CD14-positive monocyte (primary cell): ENCODE data around the gene POU6F2. TPM values are rescaled to one million over a fixed set of nuclear protein-coding genes. Genes with fewer than 3 reads are reported as not detected.

Experiments used
- DNase-seq, 3 donors: peaks; one replicate each; pipeline ENCODE4 v3.0.0-alpha.2; 2011 to 2022
- H2AFZ ChIP-seq: 2 replicates; pipeline ENCODE4 v1.6.0; 2012; ENCODE audit warnings: mild to moderate bottlenecking, low read depth, low read length, inconsistent platforms; ENCODE audit not compliant: insufficient read depth, poor library complexity, severe bottlenecking
- H3K27ac ChIP-seq, 2 donors: 1 replicate in 1 of 2; 2 replicates in 1 of 2; pipeline ENCODE4 v1.5.1; 2012 to 2013; ENCODE audit warnings: low read length in 2 of 2, control low read depth in 1 of 2, inconsistent platforms in 1 of 2, low read depth in 1 of 2, mild to moderate bottlenecking in 1 of 2
- H3K27me3 ChIP-seq, 2 donors: one replicate each; pipeline versions ENCODE4 v1.6.0 to v1.6.1; 2011 to 2013; ENCODE audit warnings: low read length in 2 of 2; ENCODE audit not compliant: control insufficient read depth in 2 of 2, insufficient read depth in 2 of 2
- H3K36me3 ChIP-seq, 2 donors: replicated peaks in 1 of 2; 1 replicate in 1 of 2; 2 replicates in 1 of 2; pipeline versions ENCODE4 v1.5.1 to v1.6.1; 2012 to 2013; ENCODE audit warnings: low read length in 2 of 2, control low read depth in 1 of 2, inconsistent platforms in 1 of 2, mild to moderate bottlenecking in 1 of 2; ENCODE audit not compliant: insufficient read depth in 2 of 2, control insufficient read depth in 1 of 2
- H3K4me1 ChIP-seq, 2 donors: 1 replicate in 1 of 2; 2 replicates in 1 of 2; pipeline versions ENCODE4 v1.5.1 to v1.6.1; 2012 to 2013; ENCODE audit warnings: low read length in 2 of 2, control low read depth in 1 of 2, inconsistent platforms in 1 of 2, mild to moderate bottlenecking in 1 of 2, moderate library complexity in 1 of 2; ENCODE audit not compliant: insufficient read depth in 2 of 2, control insufficient read depth in 1 of 2
- H3K4me2 ChIP-seq: replicated peaks from 2 replicates; pipeline ENCODE3; 2012; ENCODE audit warnings: low read length, moderate library complexity, mild to moderate bottlenecking; ENCODE audit not compliant: poor library complexity, severe bottlenecking; ENCODE audit errors: extremely low read depth
- H3K4me3 ChIP-seq, 3 experiments: fragments of 200-600 bp in 1 of 3; sonication (generic) in 1 of 3; replicated peaks in 1 of 3; 1 replicate in 2 of 3; 2 replicates in 1 of 3; pipeline ENCODE4 v1.5.1; 2011 to 2013; ENCODE audit warnings: low read length in 3 of 3, mild to moderate bottlenecking in 3 of 3, control low read depth in 2 of 3, low read depth in 2 of 3, inconsistent platforms in 1 of 3, moderate library complexity in 1 of 3
- H3K79me2 ChIP-seq: 2 replicates; pipeline ENCODE4 v1.6.0; 2012; ENCODE audit warnings: mild to moderate bottlenecking, control low read depth, inconsistent platforms, low read length, moderate library complexity; ENCODE audit not compliant: insufficient read depth
- H3K9ac ChIP-seq: 2 replicates; pipeline ENCODE4 v1.6.0; 2017; ENCODE audit warnings: low read length, mild to moderate bottlenecking; ENCODE audit not compliant: insufficient read depth, poor library complexity, severe bottlenecking
- H3K9me3 ChIP-seq, 2 donors: replicated peaks in 1 of 2; 1 replicate in 1 of 2; 2 replicates in 1 of 2; pipeline versions ENCODE4 v1.5.1 to v1.6.1; 2012 to 2013; ENCODE audit warnings: low read length in 2 of 2, control low read depth in 1 of 2; ENCODE audit not compliant: control insufficient read depth in 1 of 2, insufficient read depth in 1 of 2
- H4K20me1 ChIP-seq: 2 replicates; pipeline ENCODE4 v1.6.0; 2012; ENCODE audit warnings: mild to moderate bottlenecking, low read length, control low read depth, moderate library complexity; ENCODE audit not compliant: insufficient read depth
- H3K27ac Mint-ChIP-seq, 7 donors: one replicate each; pipeline ENCODE4 v1.8.0; 2020; ENCODE audit warnings: mild to moderate bottlenecking in 7 of 7, mixed read lengths in 7 of 7, moderate library complexity in 6 of 7, inconsistent platforms in 2 of 7
- H3K27me3 Mint-ChIP-seq, 3 donors: one replicate each; pipeline ENCODE4 v1.8.0; 2021 to 2022; ENCODE audit warnings: low read depth in 3 of 3, mild to moderate bottlenecking in 3 of 3, mixed read lengths in 3 of 3, moderate library complexity in 3 of 3, inconsistent platforms in 1 of 3
- H3K36me3 Mint-ChIP-seq, 2 donors: one replicate each; pipeline ENCODE4 v1.8.0; 2020; ENCODE audit warnings: mixed read lengths in 2 of 2, inconsistent platforms in 1 of 2, mild to moderate bottlenecking in 1 of 2
- H3K4me1 Mint-ChIP-seq: one replicate; pipeline ENCODE4 v1.8.0; 2020; ENCODE audit warnings: mild to moderate bottlenecking, mixed read lengths
- H3K4me3 Mint-ChIP-seq, 2 donors: one replicate each; pipeline ENCODE4 v1.8.0; 2020; ENCODE audit warnings: mild to moderate bottlenecking in 2 of 2, mixed read lengths in 2 of 2, moderate library complexity in 1 of 2
- H3K9me3 Mint-ChIP-seq, 7 donors: one replicate each; pipeline ENCODE4 v1.8.0; 2020 to 2022; ENCODE audit warnings: mixed read lengths in 7 of 7, mild to moderate bottlenecking in 6 of 7, moderate library complexity in 6 of 7, inconsistent platforms in 2 of 7
- WGBS: methylation state at CpG from one replicate; pipeline ENCODE4 v1.1.5; 2013; ENCODE audit warnings: missing lambda C conversion rate; ENCODE audit not compliant: insufficient coverage; 5-methylcytosine and 5-hydroxymethylcytosine counted together
- intact Hi-C, 2 donors: fragments of 100-400 bp; cut with micrococcal nuclease; formaldehyde crosslinking; loops; one replicate each; pipeline versions ENCODE4 v1.15.0 to v1.15.1; 2023
- polyA plus RNA-seq, 3 donors: library from polyadenylated mRNA; depleted of rRNA in 1 of 3; unstranded in 2 of 3; stranded (reverse) in 1 of 3; fragments of 300-500 nt in 2 of 3; fragments of >200 nt in 1 of 3; fragmentation: Illumina TruSeq in 2 of 3; gene quantifications; 1 replicate in 2 of 3; 2 replicates in 1 of 3; pipeline ENCODE4 v1.2.3, GENCODE V29; 2012 to 2021
- TF ChIP-seq, protein P1 (sequence below): fragments of 200-600 bp; IDR thresholded peaks from one replicate; pipeline ENCODE4 v1.8.0; 2022; ENCODE audit warnings: antibody characterized with exemption, mild to moderate bottlenecking

The POU6F2 gene
- polyA plus RNA-seq, 3 donors, result not detected

- no CpG with 5 or more reads among the region's 5 CpGs for WGBS
Measured at GRCh38 chr7:39085189-39085588, 107.5 kb downstream of the POU6F2 start.

DNA sequence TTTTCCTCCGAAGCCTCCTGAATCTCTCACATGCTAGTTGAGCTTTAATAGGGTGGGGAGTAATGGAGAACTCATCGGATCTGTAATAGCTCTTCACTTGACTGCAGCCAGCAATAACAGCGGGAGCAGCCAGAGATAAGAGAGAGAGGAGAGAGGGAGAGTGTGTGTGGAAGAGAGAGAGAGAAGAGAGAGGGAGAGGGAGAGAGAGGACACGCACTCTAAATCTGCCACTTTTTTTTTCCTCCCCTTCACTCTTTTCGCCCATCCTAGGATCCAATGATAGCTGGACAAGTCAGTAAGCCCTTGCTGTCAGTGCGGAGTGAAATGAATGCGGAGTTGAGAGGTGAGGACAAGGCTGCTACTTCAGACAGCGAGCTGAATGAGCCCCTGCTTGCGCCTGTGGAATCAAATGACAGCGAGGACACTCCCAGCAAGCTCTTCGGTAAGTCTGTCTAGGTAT, 107.9 kb downstream of the POU6F2 start:
- peaks cover 16 to 17% (median 16%) of the 10 kb centered on the region in 3 donors for H3K27me3 Mint-ChIP-seq
- Histone ChIP-seq H3K4me1 (no peaks in the 10 kb centered on the region), H3K4me3 (no peak overlapping the region), H3K79me2 (no peaks in the 10 kb centered on the region), H2AFZ (no peak overlapping the region), H3K36me3 (no peaks in the 10 kb centered on the region), H3K4me2 (no peak overlapping the region), H3K9ac (no peak overlapping the region), H3K27me3 (peaks cover 7 to 12% of the 10 kb centered on the region in 2 donors), H3K9me3 (no peaks in the 10 kb centered on the region), H3K27ac (no peak overlapping the region), H4K20me1 (no peaks in the 10 kb centered on the region)
- no peak for DNase-seq
- TF ChIP-seq, protein P1, sequence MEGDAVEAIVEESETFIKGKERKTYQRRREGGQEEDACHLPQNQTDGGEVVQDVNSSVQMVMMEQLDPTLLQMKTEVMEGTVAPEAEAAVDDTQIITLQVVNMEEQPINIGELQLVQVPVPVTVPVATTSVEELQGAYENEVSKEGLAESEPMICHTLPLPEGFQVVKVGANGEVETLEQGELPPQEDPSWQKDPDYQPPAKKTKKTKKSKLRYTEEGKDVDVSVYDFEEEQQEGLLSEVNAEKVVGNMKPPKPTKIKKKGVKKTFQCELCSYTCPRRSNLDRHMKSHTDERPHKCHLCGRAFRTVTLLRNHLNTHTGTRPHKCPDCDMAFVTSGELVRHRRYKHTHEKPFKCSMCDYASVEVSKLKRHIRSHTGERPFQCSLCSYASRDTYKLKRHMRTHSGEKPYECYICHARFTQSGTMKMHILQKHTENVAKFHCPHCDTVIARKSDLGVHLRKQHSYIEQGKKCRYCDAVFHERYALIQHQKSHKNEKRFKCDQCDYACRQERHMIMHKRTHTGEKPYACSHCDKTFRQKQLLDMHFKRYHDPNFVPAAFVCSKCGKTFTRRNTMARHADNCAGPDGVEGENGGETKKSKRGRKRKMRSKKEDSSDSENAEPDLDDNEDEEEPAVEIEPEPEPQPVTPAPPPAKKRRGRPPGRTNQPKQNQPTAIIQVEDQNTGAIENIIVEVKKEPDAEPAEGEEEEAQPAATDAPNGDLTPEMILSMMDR, result no peak
- peaks cover 0 to 3% (median 0%) of the 10 kb centered on the region in 7 donors for H3K9me3 Mint-ChIP-seq
- H3K27ac Mint-ChIP-seq, result no peak overlapping the region
- intact Hi-C loops, result no loop called here
- no peak overlapping the region for H3K4me3 Mint-ChIP-seq
- H3K4me1 Mint-ChIP-seq, result peaks cover 3% of the 10 kb centered on the region
- no peaks in the 10 kb centered on the region for H3K36me3 Mint-ChIP-seq
- WGBS, result 40% methylated on average over 6 of the region's 11 CpGs

More at GRCh38 chr7:39085189-39085588, 107.5 kb downstream of the POU6F2 start:
- H3K4me2 ChIP-seq, result no peak overlapping the region
- H3K9me3 ChIP-seq, result no peaks in the 10 kb centered on the region
- H3K79me2 ChIP-seq, result no peaks in the 10 kb centered on the region
- H3K27ac ChIP-seq, result no peak overlapping the region
- H3K36me3 ChIP-seq, result no peaks in the 10 kb centered on the region
- Mint-ChIP-seq H3K9me3 (peaks cover 0 to 3% (median 0%) of the 10 kb centered on the region in 7 donors), H3K4me1 (peaks cover 3% of the 10 kb centered on the region), H3K36me3 (no peaks in the 10 kb centered on the region), H3K4me3 (no peak overlapping the region), H3K27me3 (peaks cover 16 to 17% (median 16%) of the 10 kb centered on the region in 3 donors), H3K27ac (no peak overlapping the region)
- DNase-seq, result no peak
- no peaks in the 10 kb centered on the region for H3K4me1 ChIP-seq
- TF ChIP-seq, protein P1, result no peak
- intact Hi-C loops, result no loop called here
- no peak overlapping the region for H2AFZ ChIP-seq
- H3K4me3 ChIP-seq, result no peak overlapping the region
- peaks cover 7 to 12% of the 10 kb centered on the region in 2 donors for H3K27me3 ChIP-seq
- H3K9ac ChIP-seq, result no peak overlapping the region
- no peaks in the 10 kb centered on the region for H4K20me1 ChIP-seq
